SU-DHL-6 (cell line): ENCODE results near the gene TRAF3IP3.

ENCODE experiments used
- EZH2phosphoT487 ChIP-seq: fragments of 200-600 bp; sonication (generic), shearing (Covaris generic); conservative IDR thresholded peaks from 2 replicates; pipeline ENCODE4 v1.6.1; 2018; ENCODE audit warnings: mild to moderate bottlenecking, antibody characterized with exemption, low read length, moderate library complexity, mixed read lengths
- TF ChIP-seq, protein P1 (sequence below): fragments of 200-600 bp; sonication (generic); IDR thresholded peaks from one replicate; pipeline ENCODE4 v1.5.1; 2017; ENCODE audit warnings: antibody characterized with exemption, mild to moderate bottlenecking, low read length, moderate library complexity; ENCODE audit not compliant: insufficient read depth, poor library complexity, severe bottlenecking

- TF ChIP-seq, protein P1, sequence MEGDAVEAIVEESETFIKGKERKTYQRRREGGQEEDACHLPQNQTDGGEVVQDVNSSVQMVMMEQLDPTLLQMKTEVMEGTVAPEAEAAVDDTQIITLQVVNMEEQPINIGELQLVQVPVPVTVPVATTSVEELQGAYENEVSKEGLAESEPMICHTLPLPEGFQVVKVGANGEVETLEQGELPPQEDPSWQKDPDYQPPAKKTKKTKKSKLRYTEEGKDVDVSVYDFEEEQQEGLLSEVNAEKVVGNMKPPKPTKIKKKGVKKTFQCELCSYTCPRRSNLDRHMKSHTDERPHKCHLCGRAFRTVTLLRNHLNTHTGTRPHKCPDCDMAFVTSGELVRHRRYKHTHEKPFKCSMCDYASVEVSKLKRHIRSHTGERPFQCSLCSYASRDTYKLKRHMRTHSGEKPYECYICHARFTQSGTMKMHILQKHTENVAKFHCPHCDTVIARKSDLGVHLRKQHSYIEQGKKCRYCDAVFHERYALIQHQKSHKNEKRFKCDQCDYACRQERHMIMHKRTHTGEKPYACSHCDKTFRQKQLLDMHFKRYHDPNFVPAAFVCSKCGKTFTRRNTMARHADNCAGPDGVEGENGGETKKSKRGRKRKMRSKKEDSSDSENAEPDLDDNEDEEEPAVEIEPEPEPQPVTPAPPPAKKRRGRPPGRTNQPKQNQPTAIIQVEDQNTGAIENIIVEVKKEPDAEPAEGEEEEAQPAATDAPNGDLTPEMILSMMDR, result no peak
- no peak for TF ChIP-seq EZH2phosphoT487
Observed at GRCh38 chr1:209777587-209777986, 21.7 kb downstream of the TRAF3IP3 start.
